GM21737 (cell line): ENCODE data around the gene P3H2.
"Not testable (repeated sequence)": the region's sequence is repeated elsewhere in the genome, so short reads cannot be mapped to it uniquely, and the experiment has no call there.

ENCODE experiments used
- ATAC-seq: cut with Tn5 transposase; IDR thresholded peaks from one replicate; pipeline ENCODE4 v1.9.1; 2021; ENCODE audit warnings: mild to moderate bottlenecking, moderate library complexity; ENCODE audit not compliant: unreplicated experiment

Gene P3H2

DNA sequence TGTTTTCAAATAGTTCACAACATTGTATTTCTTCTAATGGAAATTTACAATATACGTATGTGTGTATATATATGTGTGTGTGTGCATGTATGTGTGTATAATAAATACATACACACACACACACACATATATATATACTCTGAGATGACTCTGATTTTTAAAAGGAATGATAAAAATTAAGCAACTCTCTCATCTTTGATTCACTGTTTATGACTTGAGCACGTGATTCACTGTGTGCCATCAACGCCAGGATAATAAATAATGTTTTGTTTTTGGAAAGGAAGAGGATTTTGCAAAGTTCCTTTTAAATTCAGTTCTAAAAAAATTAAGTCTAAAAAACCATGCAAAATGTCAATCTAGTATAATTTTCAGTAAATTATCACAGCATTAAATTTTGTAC is 132.4 kb downstream of the P3H2 start:
- ATAC-seq, result no peak

DNA sequence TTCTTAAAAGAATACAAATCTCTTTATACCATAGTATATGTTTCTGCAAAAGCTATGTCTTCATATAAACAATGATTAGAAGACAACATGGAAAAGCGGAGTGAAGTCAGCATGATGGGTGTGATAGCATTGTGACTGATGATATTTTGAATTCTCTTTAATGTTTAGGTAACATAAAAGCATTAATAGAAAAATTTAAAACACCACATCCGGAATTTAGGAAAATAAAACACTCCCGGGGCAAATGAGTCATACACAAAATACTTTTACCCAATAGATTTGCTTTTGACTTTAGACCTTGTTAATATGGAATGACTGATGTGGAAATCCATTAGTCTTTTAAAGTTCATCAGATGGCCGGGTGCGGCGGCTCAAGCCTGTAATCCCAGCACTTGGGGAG is 134.7 kb downstream of the P3H2 start:
- ATAC-seq, result no peak

- ATAC-seq, result no peak
Observed at GRCh38 chr3:189983612-189984011, 137.1 kb downstream of the P3H2 start.

GRCh38 chr3:189982321-189982945 is 138.3 kb downstream of the P3H2 start:
- no peak for ATAC-seq

DNA sequence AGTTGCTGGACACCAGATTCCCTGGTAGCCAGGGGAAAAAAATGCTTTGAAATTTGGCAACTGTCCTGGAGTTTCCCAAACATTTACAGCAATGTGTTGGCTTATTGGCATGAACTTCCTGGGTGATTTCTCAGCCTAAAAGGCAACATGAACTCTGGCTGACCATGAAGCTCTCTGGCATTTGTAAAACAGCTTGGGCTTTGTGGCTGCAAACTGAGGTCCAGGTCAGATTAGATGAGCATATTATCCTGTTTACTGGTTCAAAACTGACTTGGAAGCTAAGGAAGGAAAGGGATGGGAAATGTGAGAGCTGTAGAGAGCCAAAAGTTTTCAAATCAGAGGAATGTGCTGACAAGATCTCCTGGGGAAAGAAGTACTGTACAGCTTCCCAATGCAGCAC is 139.0 kb downstream of the P3H2 start:
- no peak for ATAC-seq

DNA sequence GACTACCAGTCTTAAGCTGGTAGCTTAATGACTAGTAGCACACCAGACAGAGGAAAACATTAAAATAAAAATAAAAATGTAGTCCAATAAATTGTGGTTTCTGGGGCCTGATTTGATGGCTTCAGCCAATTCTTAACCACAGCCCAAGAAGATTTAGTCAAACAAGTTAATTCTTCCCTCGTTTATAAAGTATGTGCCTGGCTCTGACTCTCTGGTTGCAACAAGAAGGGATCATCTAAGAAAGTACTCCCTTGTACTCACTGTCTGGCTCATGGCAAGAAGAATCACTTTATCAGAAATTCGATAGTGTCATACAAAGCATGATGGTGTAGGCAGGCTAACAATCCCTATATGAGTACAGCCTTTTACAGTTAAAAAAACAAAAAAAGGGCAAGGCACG is 141.9 kb downstream of the P3H2 start:
- ATAC-seq, result no peak

GRCh38 chr3:189977174-189977573 is 143.5 kb downstream of the P3H2 start:
- ATAC-seq, result no peak

GRCh38 chr3:189975391-189975990 is 145.2 kb downstream of the P3H2 start:
- no peak for ATAC-seq

- ATAC-seq, result no peak
Observed at GRCh38 chr3:189974359-189974758, 146.3 kb downstream of the P3H2 start.

DNA sequence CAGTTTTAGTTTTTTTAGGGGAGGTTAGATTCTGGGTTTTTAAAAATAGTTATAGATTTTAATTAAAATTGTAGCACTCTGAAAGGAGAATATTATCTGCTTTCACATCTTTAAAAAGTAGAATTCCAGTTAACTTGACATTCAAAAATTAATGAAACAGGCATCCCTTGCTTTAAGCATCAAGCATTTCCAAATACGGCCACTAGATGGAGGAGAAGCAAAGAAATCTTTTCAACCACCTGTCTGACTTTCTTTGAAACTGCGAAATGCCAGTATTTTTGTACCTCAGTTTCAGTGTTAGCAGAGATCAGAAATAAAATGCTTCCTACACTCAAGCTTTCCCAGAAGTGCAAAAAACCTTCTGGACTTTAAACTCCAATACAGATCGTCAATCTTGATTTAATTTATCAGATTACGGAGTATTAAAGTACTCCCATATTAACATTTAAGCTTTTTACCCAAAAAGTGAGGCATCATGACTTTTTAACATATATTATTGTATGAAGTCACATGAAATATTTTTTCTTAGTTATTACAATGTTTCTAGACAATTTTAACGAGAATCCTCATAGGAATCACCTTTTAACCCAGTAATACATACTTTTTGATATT is 153.3 kb downstream of the P3H2 start:
- no peak for ATAC-seq

DNA sequence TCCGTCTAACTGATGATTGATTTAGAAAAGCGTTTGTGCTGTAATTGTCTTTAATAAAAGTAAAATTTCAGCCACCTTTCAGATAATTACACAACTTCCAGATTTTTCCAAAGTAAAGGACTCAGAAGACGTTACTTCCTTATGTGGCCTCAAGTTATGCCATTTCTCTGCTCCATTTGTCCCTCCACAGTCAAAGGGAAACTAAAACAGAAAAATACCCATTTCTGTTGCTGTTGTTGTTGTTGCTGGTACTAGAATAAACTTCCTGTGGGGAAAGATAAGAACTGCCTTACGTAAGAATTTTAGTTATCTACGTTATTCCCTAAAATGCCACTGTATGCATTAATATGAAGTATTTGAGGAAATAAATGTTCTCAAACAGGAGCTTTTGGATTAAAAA is 153.9 kb downstream of the P3H2 start:
- no peak for ATAC-seq

DNA sequence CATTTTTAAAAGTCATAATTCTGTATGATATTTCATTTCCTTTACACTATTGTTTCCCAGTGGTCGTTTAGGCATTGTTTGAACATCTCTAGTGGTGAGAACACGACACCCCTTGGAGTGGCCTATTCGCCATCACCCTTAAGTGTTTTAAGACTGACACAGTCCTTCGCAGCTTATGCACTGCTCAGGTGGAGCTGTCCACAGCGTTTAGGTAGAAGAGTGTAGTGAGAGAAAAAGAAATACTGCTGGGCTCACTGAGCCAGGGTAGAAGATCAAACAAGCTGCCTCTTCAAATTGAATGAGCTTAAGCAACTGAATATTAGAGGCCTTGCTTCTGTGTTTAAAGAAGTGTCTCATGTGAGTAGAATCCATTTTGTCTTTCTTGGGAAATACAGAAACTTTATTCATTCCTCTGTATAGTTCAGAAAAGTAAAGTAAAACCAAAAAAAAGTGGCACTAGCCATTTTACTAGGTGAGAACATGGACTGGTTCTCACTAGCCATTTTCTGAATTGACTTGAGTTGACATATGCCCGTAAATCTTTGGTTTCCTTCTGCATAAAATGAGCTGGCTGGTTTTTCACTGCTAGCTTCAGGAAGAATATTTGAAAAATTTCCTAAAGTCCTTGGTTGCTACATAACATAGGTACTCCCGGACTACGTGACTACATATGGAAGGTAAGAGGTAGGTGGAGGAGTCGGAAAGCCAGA is 155.9 kb downstream of the P3H2 start:
- no peak for ATAC-seq

GRCh38 chr3:189962466-189962865 is 158.2 kb downstream of the P3H2 start:
- no peak for ATAC-seq

GRCh38 chr3:189961522-189962161 is 159.1 kb downstream of the P3H2 start:
- no peak for ATAC-seq

GRCh38 chr3:189961086-189961485 is 159.6 kb downstream of the P3H2 start:
- not testable (repeated sequence) for ATAC-seq

- ATAC-seq, result no peak
Observed at GRCh38 chr3:189954733-189955665, 165.7 kb downstream of the P3H2 start.

- no peak for ATAC-seq
Observed at GRCh38 chr3:189953551-189953950, 167.1 kb downstream of the P3H2 start.

DNA sequence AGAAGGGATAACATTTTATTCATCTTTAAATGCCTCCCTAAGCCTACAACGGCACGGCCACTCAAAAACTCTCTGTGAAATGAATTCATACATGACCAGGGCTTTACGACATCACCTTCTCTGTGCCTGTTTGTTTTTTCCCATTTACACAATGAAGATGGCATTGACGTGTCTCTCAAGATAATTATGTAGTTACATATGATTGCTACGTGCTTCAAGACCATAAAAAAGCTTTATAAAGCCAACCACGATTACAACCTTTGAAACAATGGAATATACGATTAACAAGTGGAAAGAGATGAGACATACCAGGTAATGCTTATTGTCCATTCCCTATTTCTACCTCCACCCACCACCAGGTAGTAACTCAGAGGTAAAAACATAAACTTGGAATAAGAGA is 168.4 kb downstream of the P3H2 start:
- no peak for ATAC-seq

DNA sequence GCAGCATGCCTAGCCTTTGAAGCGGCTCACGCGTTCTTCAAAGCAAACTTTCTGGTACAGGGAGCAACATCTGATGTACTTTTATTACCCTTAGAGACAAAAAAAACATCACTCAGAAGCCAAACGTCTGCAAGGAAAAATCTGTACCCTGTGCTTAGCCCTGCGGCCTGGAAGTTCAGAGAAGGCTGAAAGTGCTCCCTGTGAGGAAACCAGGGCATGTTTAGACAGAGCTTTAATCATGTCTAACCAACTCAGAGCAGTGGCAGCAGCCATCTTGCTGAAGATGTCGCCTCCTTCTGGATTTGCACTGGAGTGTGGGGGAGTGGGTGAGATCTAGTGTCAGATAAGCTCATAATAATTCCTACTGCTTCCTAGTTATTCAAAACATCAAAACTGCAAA is 170.4 kb downstream of the P3H2 start:
- no peak for ATAC-seq

DNA sequence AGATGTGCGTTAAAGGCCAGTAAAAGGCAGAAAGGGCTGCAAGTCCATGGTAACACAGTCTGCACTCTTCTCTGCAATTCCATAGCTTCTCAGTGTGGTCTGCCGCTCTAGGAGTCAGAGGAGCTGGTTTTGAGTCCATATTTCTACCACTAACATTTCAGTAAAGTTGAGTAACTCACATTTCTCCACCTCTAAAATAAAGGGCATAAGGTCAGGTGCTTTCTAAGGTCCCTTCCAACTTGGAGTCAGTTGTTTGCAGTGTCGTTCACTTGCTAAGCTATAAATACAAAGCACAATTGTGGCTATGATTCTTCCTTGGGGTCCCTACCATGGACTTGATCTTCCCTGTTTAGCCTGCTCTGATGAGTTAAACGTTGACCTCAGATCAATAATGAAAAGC is 171.1 kb downstream of the P3H2 start:
- no peak for ATAC-seq

GRCh38 chr3:189948724-189949045 is 172.0 kb downstream of the P3H2 start:
- no peak for ATAC-seq
